SH-SY5Y (cell line): ENCODE results near the gene EXOC6B.

Experiments
- GATA2 ChIP-seq: IDR thresholded peaks from 2 replicates; pipeline ENCODE4 v1.6.1; 2011; ENCODE audit warnings: mild to moderate bottlenecking, low read depth, low read length
- GATA3 ChIP-seq: IDR thresholded peaks from 2 replicates; pipeline ENCODE4 v1.6.1; 2011; ENCODE audit warnings: low read depth, mild to moderate bottlenecking, low read length, moderate library complexity

- TF ChIP-seq GATA2 (no peak), GATA3 (no peak)
These were observed 618.5 kb downstream of the EXOC6B start for GRCh38 chr2:72207334-72207733.
